ENCODE results near the gene STK17A. TPM values are rescaled to one million over a fixed set of nuclear protein-coding genes. Genes with fewer than 3 reads are reported as not detected.

STK17A gene
- total and polyA plus RNA-seq, 2 donors (not counting 1 experiment from before 2014, with no cell fraction given): 46.8 to 53.2 TPM

GRCh38 chr7:43640679-43641078 lies 57.8 kb downstream of the STK17A start:
- Histone ChIP-seq H3K27ac (ENCODE audit: insufficient read depth, low read length) (peak overlapping the region; percentile 84), H3K4me2 (ENCODE audit: extremely low read depth, insufficient read depth, low read length) (no peak overlapping the region), H4K20me1 (ENCODE audit: control insufficient read depth, extremely low read depth, insufficient read depth, low read length) (no peaks in the 10 kb centered on the region), H3K4me1 (ENCODE audit: control insufficient read depth, extremely low read depth, insufficient read depth, low read length) (peaks cover 15% of the 10 kb centered on the region), H3K9me3 (ENCODE audit: control insufficient read depth, insufficient read depth, low read depth, low read length) (no peaks in the 10 kb centered on the region), H3K27me3 (ENCODE audit: control insufficient read depth, insufficient read depth, low read length) (no peaks in the 10 kb centered on the region), H3K4me3 (replicated peaks in 1 of 4; ENCODE audit: control extremely low read depth in 1 of 4, insufficient read depth in 1 of 4, low read depth in 3 of 4, low read length in 4 of 4) (no peak overlapping the region), H3K9ac (ENCODE audit: insufficient read depth, low read length) (peak overlapping the region; percentile 36), H3K36me3 (ENCODE audit: control insufficient read depth, insufficient read depth, low read length) (peaks cover 9% of the 10 kb centered on the region), H2AFZ (ENCODE audit: low read length) (no peak overlapping the region), H3K79me2 (ENCODE audit: control insufficient read depth, insufficient read depth, low read length) (peaks cover 10% of the 10 kb centered on the region)
- TF ChIP-seq, protein P1, sequence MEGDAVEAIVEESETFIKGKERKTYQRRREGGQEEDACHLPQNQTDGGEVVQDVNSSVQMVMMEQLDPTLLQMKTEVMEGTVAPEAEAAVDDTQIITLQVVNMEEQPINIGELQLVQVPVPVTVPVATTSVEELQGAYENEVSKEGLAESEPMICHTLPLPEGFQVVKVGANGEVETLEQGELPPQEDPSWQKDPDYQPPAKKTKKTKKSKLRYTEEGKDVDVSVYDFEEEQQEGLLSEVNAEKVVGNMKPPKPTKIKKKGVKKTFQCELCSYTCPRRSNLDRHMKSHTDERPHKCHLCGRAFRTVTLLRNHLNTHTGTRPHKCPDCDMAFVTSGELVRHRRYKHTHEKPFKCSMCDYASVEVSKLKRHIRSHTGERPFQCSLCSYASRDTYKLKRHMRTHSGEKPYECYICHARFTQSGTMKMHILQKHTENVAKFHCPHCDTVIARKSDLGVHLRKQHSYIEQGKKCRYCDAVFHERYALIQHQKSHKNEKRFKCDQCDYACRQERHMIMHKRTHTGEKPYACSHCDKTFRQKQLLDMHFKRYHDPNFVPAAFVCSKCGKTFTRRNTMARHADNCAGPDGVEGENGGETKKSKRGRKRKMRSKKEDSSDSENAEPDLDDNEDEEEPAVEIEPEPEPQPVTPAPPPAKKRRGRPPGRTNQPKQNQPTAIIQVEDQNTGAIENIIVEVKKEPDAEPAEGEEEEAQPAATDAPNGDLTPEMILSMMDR (conservative IDR thresholded peaks at IDR 0.05 in 1 of 2, IDR thresholded peaks at IDR 0.05 in 1 of 2; ENCODE audit: low read depth in 1 of 2, low read length in 2 of 2): no peak
- TF ChIP-seq EZH2 (IDR thresholded peaks at IDR 0.05; ENCODE audit: low read length, missing control alignments): no peak
- DNase-seq (ENCODE audit: low read depth in 2 of 2): no peak

DNA sequence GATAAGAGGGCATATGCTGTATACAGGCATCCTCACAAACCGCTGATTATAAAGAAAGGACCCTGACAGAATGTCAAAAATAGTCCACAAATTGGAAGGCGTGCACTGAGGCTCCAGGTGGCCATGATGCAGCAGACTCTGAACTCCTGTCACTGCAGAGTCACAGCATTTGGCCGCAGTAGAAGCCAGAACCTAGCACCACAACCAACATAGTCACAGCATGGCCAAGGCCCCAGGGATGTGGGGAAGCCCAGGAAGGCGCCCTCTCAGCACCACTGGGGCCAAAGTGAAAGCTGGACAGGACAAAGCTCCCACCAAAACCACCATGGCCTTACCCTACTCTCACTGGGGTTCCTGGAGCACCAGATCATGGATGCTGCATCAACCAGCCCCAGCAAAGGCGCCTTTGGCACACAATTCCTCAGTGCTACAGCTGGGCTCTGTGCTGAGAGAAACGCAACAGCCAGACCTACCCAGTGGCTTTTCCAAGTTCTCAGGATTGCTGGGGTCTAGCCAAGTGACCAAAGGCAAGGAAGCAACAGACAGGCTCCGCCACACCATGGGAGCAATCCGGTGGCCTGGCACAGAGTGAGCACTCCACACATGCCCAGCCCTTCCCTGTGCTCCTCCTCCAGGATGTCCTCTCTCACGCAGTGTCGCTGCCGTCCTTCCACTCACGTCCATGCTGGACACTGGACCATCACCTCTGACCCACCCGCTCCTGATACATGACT lies 60.2 kb downstream of the STK17A start:
- Histone ChIP-seq H3K9ac (ENCODE audit: insufficient read depth, low read length) (no peak overlapping the region), H4K20me1 (ENCODE audit: control insufficient read depth, extremely low read depth, insufficient read depth, low read length) (no peaks in the 10 kb centered on the region), H3K36me3 (ENCODE audit: control insufficient read depth, insufficient read depth, low read length) (peaks cover 6% of the 10 kb centered on the region), H3K27ac (ENCODE audit: insufficient read depth, low read length) (no peak overlapping the region), H2AFZ (ENCODE audit: low read length) (no peak overlapping the region), H3K79me2 (ENCODE audit: control insufficient read depth, insufficient read depth, low read length) (peaks cover 7% of the 10 kb centered on the region), H3K4me1 (ENCODE audit: control insufficient read depth, extremely low read depth, insufficient read depth, low read length) (peaks cover 32% of the 10 kb centered on the region), H3K9me3 (ENCODE audit: control insufficient read depth, insufficient read depth, low read depth, low read length) (no peaks in the 10 kb centered on the region), H3K27me3 (ENCODE audit: control insufficient read depth, insufficient read depth, low read length) (no peaks in the 10 kb centered on the region), H3K4me3 (replicated peaks in 1 of 4; ENCODE audit: control extremely low read depth in 1 of 4, insufficient read depth in 1 of 4, low read depth in 3 of 4, low read length in 4 of 4) (no peak overlapping the region), H3K4me2 (ENCODE audit: extremely low read depth, insufficient read depth, low read length) (no peak overlapping the region)
- TF ChIP-seq, protein P1 (conservative IDR thresholded peaks at IDR 0.05 in 1 of 2, IDR thresholded peaks at IDR 0.05 in 1 of 2; ENCODE audit: low read depth in 1 of 2, low read length in 2 of 2): no peak
- TF ChIP-seq EZH2 (IDR thresholded peaks at IDR 0.05; ENCODE audit: low read length, missing control alignments): no peak
- no peak for DNase-seq (ENCODE audit: low read depth in 2 of 2)

- H3K4me2 ChIP-seq (ENCODE audit: extremely low read depth, insufficient read depth, low read length): no peak overlapping the region
- no peak overlapping the region for H3K4me3 ChIP-seq (replicated peaks in 1 of 4; ENCODE audit: control extremely low read depth in 1 of 4, insufficient read depth in 1 of 4, low read depth in 3 of 4, low read length in 4 of 4)
- H3K27ac ChIP-seq (ENCODE audit: insufficient read depth, low read length): no peak overlapping the region
- no peaks in the 10 kb centered on the region for H3K9me3 ChIP-seq (ENCODE audit: control insufficient read depth, insufficient read depth, low read depth, low read length)
- no peak overlapping the region for H3K9ac ChIP-seq (ENCODE audit: insufficient read depth, low read length)
- peaks cover 7% of the 10 kb centered on the region for H3K79me2 ChIP-seq (ENCODE audit: control insufficient read depth, insufficient read depth, low read length)
- H2AFZ ChIP-seq (ENCODE audit: low read length): no peak overlapping the region
- H3K4me1 ChIP-seq (ENCODE audit: control insufficient read depth, extremely low read depth, insufficient read depth, low read length): peaks cover 37% of the 10 kb centered on the region
- no peaks in the 10 kb centered on the region for H4K20me1 ChIP-seq (ENCODE audit: control insufficient read depth, extremely low read depth, insufficient read depth, low read length)
- peaks cover 6% of the 10 kb centered on the region for H3K36me3 ChIP-seq (ENCODE audit: control insufficient read depth, insufficient read depth, low read length)
- DNase-seq (ENCODE audit: low read depth in 2 of 2): no peak
- TF ChIP-seq, protein P1 (conservative IDR thresholded peaks at IDR 0.05 in 1 of 2, IDR thresholded peaks at IDR 0.05 in 1 of 2; ENCODE audit: low read depth in 1 of 2, low read length in 2 of 2): no peak
- TF ChIP-seq EZH2 (IDR thresholded peaks at IDR 0.05; ENCODE audit: low read length, missing control alignments): no peak
- no peaks in the 10 kb centered on the region for H3K27me3 ChIP-seq (ENCODE audit: control insufficient read depth, insufficient read depth, low read length)
Measured at GRCh38 chr7:43643846-43644245, 60.9 kb downstream of the STK17A start.
